ENCODE data around the gene ZNF511. TPM values are rescaled to one million over a fixed set of nuclear protein-coding genes. Genes with fewer than 3 reads are reported as not detected.

Gene ZNF511
- total and polyA plus RNA-seq, 9 of the 15 experiments (the other 6 are each of a cell fraction or from before 2014, with no cell fraction given): 0.61 to 69.3 (median 40.1) TPM

DNA sequence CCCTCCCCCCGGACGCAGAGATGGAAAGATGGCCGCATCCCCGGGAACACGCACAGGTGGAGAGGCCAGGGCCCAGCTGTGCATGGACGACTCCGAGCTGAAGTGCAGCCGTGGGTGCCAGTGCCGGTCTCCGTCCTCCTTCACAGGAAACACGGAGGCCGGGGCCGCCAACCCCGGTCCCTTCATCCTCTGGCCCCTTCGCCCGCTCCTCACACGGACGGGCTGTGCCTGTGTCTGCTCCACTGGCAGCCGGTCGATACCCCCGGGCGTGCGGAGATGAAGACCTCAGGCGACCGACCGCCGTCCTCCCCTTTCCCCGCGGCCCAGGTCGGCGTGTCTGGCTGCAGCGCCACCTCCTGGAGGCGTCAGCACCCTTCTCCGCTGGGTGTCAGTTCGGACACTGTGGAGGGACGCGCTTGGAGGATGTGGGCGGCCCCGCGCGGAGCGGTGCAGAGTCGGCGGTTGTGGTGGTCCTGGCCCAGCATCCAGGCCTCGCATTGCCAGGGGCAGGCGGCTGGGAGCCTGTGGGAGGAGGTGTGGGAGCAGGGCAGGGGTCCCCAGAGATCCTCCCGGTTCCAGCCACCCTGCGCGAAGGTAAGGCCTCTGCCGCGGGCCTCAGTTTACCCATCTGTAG, 9.9 kb downstream of the ZNF511 start (continued):
- TF ChIP-seq, protein P1, sequence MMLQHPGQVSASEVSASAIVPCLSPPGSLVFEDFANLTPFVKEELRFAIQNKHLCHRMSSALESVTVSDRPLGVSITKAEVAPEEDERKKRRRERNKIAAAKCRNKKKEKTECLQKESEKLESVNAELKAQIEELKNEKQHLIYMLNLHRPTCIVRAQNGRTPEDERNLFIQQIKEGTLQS (IDR thresholded peaks at IDR 0.05): no peak
- TF ChIP-seq, protein P1 (CRISPR knock-in tag; conservative IDR thresholded peaks at IDR 0.05): no peak
- TF ChIP-seq RAD51 (IDR thresholded peaks at IDR 0.05; ENCODE audit: borderline replicate concordance, low read depth) (no peak), SMAD3 (CRISPR knock-in tag; conservative IDR thresholded peaks at IDR 0.05) (no peak), ZNF561 (CRISPR knock-in tag; conservative IDR thresholded peaks at IDR 0.05) (no peak), ZNF134 (CRISPR knock-in tag; conservative IDR thresholded peaks at IDR 0.05) (no peak), ZNF197 (CRISPR knock-in tag; IDR thresholded peaks at IDR 0.05; ENCODE audit: low read depth) (no peak), SRSF7 (optimal IDR thresholded peaks at IDR 0.05; ENCODE audit: low read depth, low read length) (no peak), CCAR2 (IDR thresholded peaks at IDR 0.05; ENCODE audit: low read depth, low read length) (no peak), YBX1 (IDR thresholded peaks at IDR 0.05) (no peak), HMG20A (CRISPR knock-in tag; conservative IDR thresholded peaks at IDR 0.05) (no peak), NFATC3 (IDR thresholded peaks at IDR 0.05) (no peak), ZNF766 (CRISPR knock-in tag; conservative IDR thresholded peaks at IDR 0.05) (no peak), EGR1 (conservative IDR thresholded peaks at IDR 0.05) (no peak)
- TF ChIP-seq, protein P2, sequence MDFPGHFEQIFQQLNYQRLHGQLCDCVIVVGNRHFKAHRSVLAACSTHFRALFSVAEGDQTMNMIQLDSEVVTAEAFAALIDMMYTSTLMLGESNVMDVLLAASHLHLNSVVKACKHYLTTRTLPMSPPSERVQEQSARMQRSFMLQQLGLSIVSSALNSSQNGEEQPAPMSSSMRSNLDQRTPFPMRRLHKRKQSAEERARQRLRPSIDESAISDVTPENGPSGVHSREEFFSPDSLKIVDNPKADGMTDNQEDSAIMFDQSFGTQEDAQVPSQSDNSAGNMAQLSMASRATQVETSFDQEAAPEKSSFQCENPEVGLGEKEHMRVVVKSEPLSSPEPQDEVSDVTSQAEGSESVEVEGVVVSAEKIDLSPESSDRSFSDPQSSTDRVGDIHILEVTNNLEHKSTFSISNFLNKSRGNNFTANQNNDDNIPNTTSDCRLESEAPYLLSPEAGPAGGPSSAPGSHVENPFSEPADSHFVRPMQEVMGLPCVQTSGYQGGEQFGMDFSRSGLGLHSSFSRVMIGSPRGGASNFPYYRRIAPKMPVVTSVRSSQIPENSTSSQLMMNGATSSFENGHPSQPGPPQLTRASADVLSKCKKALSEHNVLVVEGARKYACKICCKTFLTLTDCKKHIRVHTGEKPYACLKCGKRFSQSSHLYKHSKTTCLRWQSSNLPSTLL (IDR thresholded peaks at IDR 0.05): no peak
- TF ChIP-seq, protein P3, sequence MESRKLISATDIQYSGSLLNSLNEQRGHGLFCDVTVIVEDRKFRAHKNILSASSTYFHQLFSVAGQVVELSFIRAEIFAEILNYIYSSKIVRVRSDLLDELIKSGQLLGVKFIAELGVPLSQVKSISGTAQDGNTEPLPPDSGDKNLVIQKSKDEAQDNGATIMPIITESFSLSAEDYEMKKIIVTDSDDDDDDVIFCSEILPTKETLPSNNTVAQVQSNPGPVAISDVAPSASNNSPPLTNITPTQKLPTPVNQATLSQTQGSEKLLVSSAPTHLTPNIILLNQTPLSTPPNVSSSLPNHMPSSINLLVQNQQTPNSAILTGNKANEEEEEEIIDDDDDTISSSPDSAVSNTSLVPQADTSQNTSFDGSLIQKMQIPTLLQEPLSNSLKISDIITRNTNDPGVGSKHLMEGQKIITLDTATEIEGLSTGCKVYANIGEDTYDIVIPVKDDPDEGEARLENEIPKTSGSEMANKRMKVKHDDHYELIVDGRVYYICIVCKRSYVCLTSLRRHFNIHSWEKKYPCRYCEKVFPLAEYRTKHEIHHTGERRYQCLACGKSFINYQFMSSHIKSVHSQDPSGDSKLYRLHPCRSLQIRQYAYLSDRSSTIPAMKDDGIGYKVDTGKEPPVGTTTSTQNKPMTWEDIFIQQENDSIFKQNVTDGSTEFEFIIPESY (CRISPR knock-in tag; IDR thresholded peaks at IDR 0.05): no peak
- TF ChIP-seq, protein P4, sequence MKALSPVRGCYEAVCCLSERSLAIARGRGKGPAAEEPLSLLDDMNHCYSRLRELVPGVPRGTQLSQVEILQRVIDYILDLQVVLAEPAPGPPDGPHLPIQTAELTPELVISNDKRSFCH (CRISPR knock-in tag; IDR thresholded peaks at IDR 0.05): no peak
- TF ChIP-seq, protein P4 (tag; IDR thresholded peaks at IDR 0.05): no peak
- TF ChIP-seq, protein P5, sequence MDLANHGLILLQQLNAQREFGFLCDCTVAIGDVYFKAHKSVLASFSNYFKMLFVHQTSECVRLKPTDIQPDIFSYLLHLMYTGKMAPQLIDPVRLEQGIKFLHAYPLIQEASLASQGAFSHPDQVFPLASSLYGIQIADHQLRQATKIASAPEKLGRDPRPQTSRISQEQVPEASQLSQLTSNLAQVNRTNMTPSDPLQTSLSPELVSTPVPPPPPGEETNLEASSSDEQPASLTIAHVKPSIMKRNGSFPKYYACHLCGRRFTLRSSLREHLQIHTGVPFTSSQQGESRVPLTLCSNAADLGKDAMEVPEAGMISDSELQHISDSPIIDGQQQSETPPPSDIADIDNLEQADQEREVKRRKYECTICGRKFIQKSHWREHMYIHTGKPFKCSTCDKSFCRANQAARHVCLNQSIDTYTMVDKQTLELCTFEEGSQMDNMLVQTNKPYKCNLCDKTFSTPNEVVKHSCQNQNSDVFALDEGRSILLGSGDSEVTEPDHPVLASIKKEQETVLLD (IDR thresholded peaks at IDR 0.05): no peak
- TF ChIP-seq, protein P6, sequence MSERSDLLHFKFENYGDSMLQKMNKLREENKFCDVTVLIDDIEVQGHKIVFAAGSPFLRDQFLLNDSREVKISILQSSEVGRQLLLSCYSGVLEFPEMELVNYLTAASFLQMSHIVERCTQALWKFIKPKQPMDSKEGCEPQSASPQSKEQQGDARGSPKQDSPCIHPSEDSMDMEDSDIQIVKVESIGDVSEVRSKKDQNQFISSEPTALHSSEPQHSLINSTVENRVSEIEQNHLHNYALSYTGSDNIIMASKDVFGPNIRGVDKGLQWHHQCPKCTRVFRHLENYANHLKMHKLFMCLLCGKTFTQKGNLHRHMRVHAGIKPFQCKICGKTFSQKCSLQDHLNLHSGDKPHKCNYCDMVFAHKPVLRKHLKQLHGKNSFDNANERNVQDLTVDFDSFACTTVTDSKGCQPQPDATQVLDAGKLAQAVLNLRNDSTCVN (CRISPR knock-in tag; IDR thresholded peaks at IDR 0.05): no peak

Measured in K562 (cell line).